Ishikawa (cell line): ENCODE results near the gene BAG1.

ENCODE experiments used
- CEBPB ChIP-seq: IDR thresholded peaks from 2 replicates; pipeline ENCODE4 v1.6.1; 2012
- CREB1 ChIP-seq: IDR thresholded peaks from 2 replicates; pipeline ENCODE4 v1.6.1; 2012; ENCODE audit warnings: low read depth
- EGR1 ChIP-seq: IDR thresholded peaks from 2 replicates; pipeline ENCODE4 v1.6.1; 2012
- EP300 ChIP-seq: IDR thresholded peaks from 2 replicates; pipeline ENCODE4 v1.6.1; 2012; ENCODE audit warnings: borderline replicate concordance
- FOXM1 ChIP-seq: IDR thresholded peaks from 2 replicates; pipeline ENCODE4 v1.6.1; 2012; ENCODE audit warnings: low read depth, borderline replicate concordance
- MAX ChIP-seq: IDR thresholded peaks from 2 replicates; pipeline ENCODE4 v1.6.1; 2012
- NFIC ChIP-seq: IDR thresholded peaks from 2 replicates; pipeline ENCODE4 v1.6.1; 2012
- RAD21 ChIP-seq: IDR thresholded peaks from 2 replicates; pipeline ENCODE4 v1.6.1; 2012; ENCODE audit warnings: low read depth
- REST ChIP-seq: IDR thresholded peaks from 2 replicates; pipeline ENCODE4 v1.6.1; 2012; ENCODE audit warnings: low read depth, mild to moderate bottlenecking
- TAF1 ChIP-seq: IDR thresholded peaks from 2 replicates; pipeline ENCODE4 v1.6.1; 2012; ENCODE audit warnings: low read depth, mild to moderate bottlenecking
- TCF12 ChIP-seq: IDR thresholded peaks from 2 replicates; pipeline ENCODE4 v1.6.1; 2012; ENCODE audit warnings: low read depth
- TEAD4 ChIP-seq: IDR thresholded peaks from 2 replicates; pipeline ENCODE4 v1.6.1; 2012
- USF1 ChIP-seq: IDR thresholded peaks from 2 replicates; pipeline ENCODE4 v1.6.1; 2012
- YY1 ChIP-seq: IDR thresholded peaks from 2 replicates; pipeline ENCODE4 v1.6.1; 2012; ENCODE audit warnings: low read depth
- ZBTB7A ChIP-seq: IDR thresholded peaks from 2 replicates; pipeline ENCODE4 v1.6.1; 2012; ENCODE audit warnings: low read depth

BAG1 gene

GRCh38 chr9:33297432-33297831 is 32.9 kb upstream of the BAG1 start:
- no peak for TF ChIP-seq MAX
- no peak for TF ChIP-seq USF1
- TF ChIP-seq YY1 = no peak
- no peak for TF ChIP-seq EP300
- TF ChIP-seq CREB1 = no peak
- no peak for TF ChIP-seq EGR1
- TF ChIP-seq NFIC = no peak

GRCh38 chr9:33295571-33295970 is 31.1 kb upstream of the BAG1 start:
- no peak for TF ChIP-seq RAD21
- TF ChIP-seq CREB1 = no peak
- TF ChIP-seq CEBPB = no peak
- TF ChIP-seq FOXM1 = no peak

- TF ChIP-seq CEBPB (no peak), TCF12 (no peak), NFIC (no peak), MAX (no peak), EGR1 (no peak), YY1 (no peak), TEAD4 (no peak), EP300 (no peak), TAF1 (no peak), CREB1 (no peak), USF1 (no peak), RAD21 (no peak), REST (no peak), FOXM1 (no peak), ZBTB7A (no peak)
These were observed 30.3 kb upstream of the BAG1 start for GRCh38 chr9:33294670-33295432.

- TF ChIP-seq EP300 (no peak), MAX (no peak), REST (no peak)
These were observed 29.3 kb upstream of the BAG1 start for GRCh38 chr9:33293782-33294181.

GRCh38 chr9:33291901-33292300 is 27.4 kb upstream of the BAG1 start:
- TF ChIP-seq TCF12 = no peak
- TF ChIP-seq YY1 = no peak
- no peak for TF ChIP-seq TAF1
- TF ChIP-seq RAD21 = no peak
- no peak for TF ChIP-seq CREB1
- TF ChIP-seq NFIC = no peak
- no peak for TF ChIP-seq CEBPB
- TF ChIP-seq TEAD4 = no peak
- no peak for TF ChIP-seq REST
- no peak for TF ChIP-seq EGR1
- TF ChIP-seq FOXM1 = no peak
- TF ChIP-seq MAX = no peak
- TF ChIP-seq ZBTB7A = no peak
- no peak for TF ChIP-seq USF1
